GM12891 (cell line): ENCODE results near the gene SPPL3.

Source experiments
- PAX5 ChIP-seq: IDR thresholded peaks from 2 replicates; pipeline ENCODE4 v1.6.1; 2011; ENCODE audit warnings: low read length, moderate library complexity, mild to moderate bottlenecking; ENCODE audit not compliant: insufficient read depth, severe bottlenecking
- POLR2A ChIP-seq: IDR thresholded peaks from 2 replicates; pipeline ENCODE4 v1.6.1; 2011; ENCODE audit warnings: low read depth, low read length, control low read depth
- POLR2AphosphoS5 ChIP-seq: IDR thresholded peaks from 2 replicates; pipeline ENCODE4 v1.6.1; 2011; ENCODE audit warnings: low read depth, low read length, control low read depth
- POU2F2 ChIP-seq: IDR thresholded peaks from 2 replicates; pipeline ENCODE4 v1.6.1; 2011; ENCODE audit warnings: low read depth, mild to moderate bottlenecking, control low read depth, low read length, moderate library complexity
- SPI1 ChIP-seq: IDR thresholded peaks from 2 replicates; pipeline ENCODE4 v1.6.1; 2011; ENCODE audit warnings: low read depth, low read length, control low read depth
- TAF1 ChIP-seq: IDR thresholded peaks from 2 replicates; pipeline ENCODE4 v1.6.1; 2011; ENCODE audit warnings: low read depth, low read length, control low read depth

DNA sequence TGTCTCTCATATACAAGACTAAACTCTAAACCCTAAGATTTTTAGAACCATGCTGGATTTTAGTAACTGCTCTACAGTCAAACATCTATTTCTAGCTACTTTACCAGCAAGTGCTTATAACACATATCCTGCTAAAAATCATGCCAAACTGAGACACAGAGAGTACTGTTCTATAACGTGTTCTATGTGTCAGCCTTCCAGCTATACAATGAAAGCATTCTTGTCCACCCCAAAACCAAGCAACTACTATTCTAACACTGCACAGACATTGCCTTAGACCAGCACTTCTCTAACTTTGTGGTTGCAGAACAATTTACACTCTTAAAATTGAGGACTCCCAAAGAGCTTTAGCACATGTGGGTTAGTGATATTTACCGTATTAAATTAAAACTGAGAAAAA, 85.7 kb downstream of the SPPL3 start:
- TF ChIP-seq POLR2A = no peak
- TF ChIP-seq TAF1 = no peak
- TF ChIP-seq POLR2AphosphoS5 = no peak
- TF ChIP-seq POU2F2 = no peak
- TF ChIP-seq SPI1 = no peak
- TF ChIP-seq PAX5 = no peak
